Activated T-cell treated with anti-CD3 and anti-CD28 coated beads for 1 hour (primary cell): ENCODE data around the gene CCDC68.
"Not testable (repeated sequence)": the region's sequence is repeated elsewhere in the genome, so short reads cannot be mapped to it uniquely, and the experiment has no call there.

ENCODE experiments used
- DNase-seq: peaks from one replicate; pipeline ENCODE4 v3.0.0-alpha.2; 2020; ENCODE audit warnings: low read depth

The CCDC68 gene, protein sequence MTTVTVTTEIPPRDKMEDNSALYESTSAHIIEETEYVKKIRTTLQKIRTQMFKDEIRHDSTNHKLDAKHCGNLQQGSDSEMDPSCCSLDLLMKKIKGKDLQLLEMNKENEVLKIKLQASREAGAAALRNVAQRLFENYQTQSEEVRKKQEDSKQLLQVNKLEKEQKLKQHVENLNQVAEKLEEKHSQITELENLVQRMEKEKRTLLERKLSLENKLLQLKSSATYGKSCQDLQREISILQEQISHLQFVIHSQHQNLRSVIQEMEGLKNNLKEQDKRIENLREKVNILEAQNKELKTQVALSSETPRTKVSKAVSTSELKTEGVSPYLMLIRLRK

DNA sequence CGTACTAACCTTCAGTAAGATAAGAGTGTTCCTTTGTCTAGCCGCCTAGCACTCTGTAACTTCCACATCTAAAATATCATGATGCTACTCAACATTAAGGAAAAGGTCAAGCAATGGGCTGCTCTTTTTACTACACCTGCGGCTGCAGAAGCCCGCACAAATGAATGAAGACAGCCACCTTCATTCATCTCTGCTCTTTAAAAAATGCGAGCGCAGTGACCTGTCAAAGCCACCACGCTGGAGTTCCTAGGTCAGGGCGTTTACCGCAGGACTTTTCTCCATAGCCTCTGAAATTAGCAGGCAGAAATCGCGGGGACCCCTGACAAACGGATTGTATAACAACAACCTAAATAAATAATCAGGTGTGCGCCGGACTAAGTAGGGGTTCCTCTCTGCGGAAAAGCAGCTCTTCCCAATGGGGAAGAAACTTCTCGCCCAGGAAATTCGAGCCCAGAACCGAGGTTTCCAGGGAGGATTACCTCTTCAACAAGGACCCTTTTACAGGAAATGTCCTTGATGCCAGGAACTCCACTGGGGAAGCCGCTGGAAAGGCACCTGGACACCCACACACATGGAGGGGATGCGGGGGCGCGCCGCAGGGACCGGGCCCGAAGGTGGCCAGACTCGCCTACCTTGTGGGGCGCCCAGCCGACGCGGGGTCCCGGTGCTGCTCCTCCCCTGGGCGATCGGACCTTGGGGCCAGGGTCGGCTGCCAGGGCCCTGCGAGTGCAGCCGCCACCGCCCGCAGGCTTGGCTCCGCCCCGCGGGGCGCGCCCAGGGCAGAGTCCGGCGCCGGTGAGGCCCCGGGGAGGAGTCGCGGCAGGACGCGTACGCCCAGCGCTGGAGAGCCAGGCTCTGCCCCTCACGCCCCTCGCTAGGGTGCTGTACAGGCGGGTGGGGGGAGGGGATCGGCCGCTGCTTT lies at the start of gene CCDC68:
TSS of gene CCDC68 (minus strand) at position 758 of the 922 bp plus-strand sequence. CDS start 16,670 bp downstream, outside the sequence.
- DNase-seq = no peak

DNA sequence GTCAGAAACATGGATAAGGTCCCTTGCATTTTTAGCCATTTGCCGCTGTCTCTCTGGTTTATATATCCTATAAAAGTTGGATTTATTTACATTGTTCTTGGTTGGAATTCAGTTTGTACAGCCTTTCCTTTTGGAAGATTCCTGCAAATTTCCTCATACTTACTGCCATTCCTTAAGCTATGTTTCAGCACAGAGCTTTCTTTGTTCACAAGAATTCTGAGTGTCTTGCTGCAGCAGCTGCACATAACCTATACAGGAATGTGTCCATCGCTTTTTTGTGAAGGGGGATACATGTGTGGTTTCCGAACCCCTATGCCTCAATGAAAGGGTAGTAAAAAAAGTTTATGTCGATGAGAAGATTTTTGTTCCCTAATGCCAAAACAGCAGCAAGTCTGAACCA lies 48.3 kb upstream of the CCDC68 start:
- DNase-seq = no peak

DNA sequence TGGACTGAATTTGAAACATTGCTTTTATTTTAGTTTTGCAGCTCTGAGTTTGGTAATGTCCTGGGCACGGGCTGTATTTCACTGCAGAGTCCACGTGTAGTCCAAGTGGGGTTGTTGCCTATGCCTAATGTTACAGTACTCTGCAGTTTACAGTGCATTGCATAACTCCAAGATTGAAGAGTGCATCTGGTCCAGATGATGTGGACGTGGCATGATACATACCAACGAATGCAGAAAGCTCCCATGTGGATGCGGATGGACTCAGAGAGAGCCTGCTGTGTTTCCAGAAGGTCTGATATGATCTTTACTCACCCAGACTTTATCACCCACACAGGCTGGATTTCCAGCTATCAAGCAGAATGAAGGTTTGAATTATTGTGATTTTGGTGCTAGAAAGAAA lies 44.4 kb upstream of the CCDC68 start:
- no peak for DNase-seq

DNA sequence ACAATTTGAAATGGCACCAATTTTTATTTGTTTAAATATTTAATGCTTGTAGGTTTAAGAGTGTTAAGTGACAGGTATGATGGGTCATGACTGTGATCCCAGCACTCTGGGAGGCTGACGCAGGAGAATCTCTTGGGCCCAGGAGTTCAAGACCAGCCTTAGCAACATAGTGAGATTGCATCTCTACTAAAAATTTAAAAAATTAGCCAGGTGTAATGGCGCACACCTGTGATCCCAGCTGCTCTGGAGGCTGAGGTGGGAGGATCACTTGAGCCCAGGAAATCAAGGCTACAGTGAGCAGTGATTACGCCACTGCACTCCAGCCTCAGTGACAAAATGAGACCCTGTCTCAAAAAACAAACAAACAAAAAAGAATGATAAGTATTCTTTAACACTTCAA lies 43.0 kb upstream of the CCDC68 start:
- DNase-seq = no peak

DNA sequence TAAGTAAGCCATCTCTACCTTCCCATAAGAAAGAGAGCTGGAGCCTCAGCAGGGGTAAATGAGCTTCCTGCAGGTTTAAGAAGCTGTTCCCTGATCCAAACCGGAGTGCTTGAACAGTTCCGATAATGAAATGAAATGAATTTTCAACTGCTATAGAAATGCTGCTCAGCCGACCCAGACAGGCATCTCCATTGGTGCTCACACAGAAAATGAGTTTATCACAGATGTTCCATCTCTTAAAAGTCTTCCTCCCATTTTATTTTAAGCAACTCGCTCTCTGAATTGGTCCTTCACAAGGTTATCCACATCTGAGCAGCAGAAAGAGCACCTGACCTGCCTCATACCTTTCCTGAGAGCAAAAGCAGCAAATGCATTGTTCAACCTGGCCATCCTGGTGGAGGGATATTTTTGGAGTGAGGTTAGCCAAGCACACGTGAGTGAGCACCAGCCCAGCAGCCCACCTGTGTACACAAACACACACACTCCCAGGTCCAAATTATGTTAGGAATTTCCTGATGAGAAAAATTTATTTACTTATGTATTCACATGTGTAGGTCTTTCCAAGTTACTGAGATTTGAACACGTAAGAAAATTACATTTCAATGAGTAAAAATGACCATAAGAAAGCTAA lies 42.2 kb upstream of the CCDC68 start:
- DNase-seq = no peak

DNA sequence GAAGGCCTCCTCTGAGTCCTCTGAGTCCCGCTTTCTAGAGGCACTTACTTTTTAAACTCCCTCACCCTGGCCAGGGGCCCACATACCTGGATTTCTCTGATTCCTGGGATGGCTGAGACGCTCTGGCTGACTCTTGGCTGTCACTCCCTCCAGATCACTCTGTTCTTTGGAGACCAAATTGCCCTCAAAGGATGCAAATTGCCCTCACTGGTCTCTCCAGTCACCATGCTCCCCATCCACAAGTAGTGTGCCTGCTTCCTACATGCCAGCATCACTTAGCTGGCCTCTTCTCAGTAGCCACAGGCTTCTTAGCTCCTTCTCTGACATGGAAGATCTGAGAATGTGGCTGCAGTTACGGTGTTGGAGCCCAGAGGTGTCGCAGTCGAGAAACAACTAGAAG lies 41.3 kb upstream of the CCDC68 start:
- DNase-seq = no peak

DNA sequence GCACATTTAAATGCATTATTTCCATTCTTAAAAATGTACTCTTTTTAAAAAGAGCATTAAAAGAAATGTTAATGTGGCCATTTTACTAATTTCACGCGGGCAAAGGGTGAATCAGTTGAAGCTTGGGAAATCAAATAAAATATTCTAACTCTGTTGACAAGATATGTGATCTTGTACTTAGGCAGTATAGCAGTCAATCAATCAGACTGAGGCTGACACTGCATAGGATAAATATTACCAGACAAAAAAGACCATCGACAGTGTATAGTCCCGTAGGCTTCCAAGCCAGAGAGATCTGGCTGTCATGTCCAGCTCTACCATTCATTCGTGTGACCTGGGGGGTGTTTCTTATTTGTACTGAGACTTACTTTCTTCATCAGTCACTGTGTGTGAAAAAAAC lies 39.8 kb upstream of the CCDC68 start:
- DNase-seq = no peak

DNA sequence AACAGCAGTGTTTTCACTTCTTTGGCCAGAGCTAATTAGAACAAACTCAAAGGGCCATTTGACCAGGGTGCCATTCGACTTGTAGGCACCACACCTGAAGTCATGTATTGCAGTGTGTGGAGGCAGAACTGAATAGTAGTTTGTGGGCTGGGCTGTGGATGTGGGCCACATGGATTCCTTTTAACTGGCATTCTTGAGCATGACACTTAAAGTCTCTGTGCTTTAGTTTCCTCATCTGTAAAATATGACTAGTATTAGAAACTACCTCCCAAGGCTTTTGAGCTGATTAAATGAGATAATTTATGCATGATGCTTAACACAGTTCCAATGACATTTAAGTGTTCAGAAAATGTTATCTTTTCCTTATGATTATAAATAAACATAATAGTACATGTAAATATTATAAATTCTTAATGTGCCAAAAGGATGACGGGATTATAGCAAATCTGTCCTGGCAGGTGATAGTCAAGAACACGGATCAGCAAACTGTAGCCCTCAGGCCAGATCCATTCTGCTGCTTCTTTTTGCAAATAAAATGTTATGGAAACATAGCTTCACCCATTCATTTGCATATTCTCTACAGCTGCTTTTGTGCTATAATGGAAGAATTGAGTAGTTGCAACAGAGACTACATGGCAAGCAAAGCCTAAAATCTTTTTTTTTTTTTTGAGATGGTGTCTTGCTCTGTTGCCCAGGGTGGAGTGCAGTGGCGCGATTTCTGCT lies 36.3 kb upstream of the CCDC68 start:
- DNase-seq = no peak

DNA sequence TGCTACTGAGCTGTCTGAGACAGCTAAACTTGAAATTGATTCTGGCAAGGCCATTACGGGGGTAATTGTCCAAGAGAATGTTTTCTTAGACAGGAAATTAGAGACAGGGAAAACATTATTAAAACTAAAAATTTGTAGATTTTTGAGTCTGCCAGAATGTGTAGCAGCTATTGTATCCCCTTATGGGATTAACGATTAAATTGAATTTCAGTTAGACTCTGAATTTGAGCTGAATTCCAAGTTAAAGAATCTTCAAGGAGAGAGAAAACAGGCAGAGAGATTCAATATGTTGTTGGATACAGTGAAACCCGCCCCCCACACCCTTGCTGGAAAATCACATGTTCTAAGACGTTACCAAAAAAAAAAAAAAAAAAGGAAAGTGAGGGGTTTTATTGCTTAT lies 32.7 kb upstream of the CCDC68 start:
- DNase-seq = no peak

DNA sequence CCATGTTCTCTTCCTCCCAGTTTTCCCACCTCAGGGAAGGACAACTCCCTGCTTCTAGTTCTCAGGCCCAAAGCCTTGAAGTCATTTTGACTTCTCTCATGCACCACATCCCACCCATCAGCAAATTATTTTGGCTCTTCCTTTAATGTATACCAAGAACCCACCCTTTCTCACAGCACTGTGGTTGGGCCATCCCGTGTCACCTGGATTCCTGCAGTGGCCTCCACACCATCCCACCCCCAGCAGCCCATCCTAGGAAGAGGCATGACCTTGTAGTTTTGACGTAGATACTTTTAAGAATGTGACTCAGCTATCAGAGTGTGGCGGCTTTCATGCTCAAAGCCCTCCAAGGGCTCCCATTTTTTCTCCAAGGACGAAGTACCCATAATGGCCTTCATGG lies 25.6 kb upstream of the CCDC68 start:
- no peak for DNase-seq

DNA sequence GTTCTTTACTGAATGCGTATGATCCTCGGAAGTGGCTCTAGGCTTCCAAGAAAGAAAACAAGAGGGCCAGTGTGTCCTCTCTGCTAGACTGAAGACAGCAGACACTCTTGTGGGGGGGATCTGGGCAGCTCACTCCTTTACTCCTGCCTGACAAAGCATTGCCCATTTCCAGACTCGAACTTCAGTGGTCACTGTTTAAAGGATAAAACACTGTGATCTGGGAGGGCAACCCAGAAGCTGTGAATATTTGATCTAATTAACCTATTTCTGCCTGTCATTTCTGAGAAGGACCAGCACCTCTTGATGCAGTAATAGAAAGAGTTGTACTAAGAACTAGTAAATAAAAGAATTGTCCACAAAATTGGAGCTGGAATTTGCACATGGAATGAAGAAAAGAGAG lies 24.5 kb upstream of the CCDC68 start:
- DNase-seq = no peak

DNA sequence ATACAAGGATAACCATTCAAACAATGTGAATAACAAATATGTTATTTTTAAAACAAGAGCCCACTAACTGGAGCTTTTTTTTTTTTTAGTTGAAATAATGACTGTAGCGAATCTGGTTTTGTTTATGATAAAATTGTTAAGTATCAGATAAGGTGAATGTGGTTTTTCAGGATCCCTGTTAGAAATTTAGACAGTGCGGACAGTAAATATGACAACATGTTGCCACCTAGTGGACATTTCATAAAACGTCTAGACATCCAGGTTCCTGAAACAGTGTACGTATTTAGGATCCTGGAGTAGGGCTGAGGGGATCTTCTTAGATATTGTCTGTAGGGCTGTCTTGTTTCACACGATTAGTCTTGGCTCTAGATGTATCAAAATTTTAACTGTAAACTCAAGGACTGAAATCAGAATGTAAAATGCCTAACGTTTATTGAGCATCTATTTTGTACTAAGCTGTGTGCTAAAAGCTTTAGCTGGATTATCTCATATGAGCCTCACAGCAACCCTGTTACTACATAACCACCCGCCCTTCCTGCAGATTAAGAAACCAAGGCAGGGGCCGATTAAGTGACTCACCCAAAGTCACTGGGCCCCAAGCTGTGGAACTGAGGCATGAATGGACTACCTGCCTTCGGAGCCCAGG lies 23.9 kb upstream of the CCDC68 start:
- DNase-seq = no peak

DNA sequence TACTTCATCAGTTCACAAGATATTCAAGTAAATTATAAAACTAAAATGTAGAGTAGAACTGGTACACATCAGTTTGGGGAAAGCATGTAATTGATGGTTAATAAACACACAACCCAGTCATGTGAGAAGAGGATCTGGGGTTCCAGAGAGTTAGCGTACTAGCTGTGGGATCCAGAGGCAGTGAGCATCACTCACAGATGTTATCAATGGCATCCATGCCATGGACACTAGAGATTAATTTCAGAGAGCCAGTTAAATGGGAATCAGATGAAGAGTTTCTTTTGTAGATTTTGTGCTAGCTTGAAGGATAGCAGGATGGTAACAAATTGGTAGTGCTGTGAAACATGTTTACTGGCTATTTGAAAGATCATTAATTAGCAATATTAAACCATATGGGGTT lies 21.8 kb upstream of the CCDC68 start:
- DNase-seq = no peak

DNA sequence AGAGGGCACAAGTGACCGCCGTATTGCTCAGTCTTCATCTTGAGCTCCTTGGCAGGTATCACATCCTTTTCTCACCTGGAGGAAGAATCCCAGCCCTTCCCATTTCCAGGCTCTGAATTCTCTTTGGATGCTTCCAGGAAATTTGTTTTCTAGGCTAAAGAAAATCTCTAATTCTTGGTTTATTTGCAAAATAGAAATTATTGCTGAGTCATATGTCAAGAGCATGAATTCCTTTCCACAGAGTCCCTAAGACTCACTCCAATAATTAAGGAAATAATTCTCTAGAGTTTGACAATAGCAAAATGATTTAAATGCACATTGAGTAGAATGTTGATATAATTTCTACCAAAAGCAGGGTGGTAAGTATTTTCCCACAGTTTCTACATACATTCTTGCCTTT lies 16.3 kb upstream of the CCDC68 start:
- no peak for DNase-seq

DNA sequence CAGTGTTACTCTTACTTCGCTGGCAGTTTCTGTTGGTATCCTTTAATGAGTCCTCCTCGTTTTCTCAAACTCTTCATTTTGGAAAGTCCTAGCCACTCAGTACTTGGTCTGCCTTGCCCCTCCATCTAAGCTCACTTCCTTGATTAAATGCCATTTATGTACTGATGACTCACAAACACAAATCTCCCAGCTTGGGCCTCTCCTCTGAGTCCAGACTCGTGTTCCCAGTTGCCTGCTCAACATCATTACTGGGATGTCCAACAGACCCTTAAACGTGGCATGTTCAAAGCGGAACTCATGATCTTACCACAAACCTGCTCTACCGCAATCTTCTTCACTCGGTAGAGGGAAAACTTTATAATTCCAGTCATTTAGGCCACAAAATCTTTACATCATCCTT lies 13.8 kb upstream of the CCDC68 start:
- no peak for DNase-seq

DNA sequence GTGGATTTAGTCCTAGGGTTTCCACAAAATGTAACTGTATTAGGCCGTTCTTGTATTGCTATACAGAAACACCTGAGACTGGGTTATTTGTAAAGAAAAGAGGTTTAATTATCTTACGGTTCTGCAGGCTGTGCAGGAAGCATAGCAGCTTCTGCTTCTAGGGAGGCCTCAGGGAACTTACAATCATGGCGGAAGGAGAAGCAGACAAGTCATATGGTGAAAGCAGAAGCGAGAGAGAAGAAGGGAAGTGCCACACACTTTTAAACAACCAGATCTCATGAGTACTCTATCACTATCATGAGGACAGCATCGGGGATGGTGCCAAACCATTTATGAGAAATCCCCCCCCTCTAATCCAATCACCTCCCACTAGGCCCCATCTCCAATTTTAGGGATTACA lies 9.5 kb upstream of the CCDC68 start:
- no peak for DNase-seq

DNA sequence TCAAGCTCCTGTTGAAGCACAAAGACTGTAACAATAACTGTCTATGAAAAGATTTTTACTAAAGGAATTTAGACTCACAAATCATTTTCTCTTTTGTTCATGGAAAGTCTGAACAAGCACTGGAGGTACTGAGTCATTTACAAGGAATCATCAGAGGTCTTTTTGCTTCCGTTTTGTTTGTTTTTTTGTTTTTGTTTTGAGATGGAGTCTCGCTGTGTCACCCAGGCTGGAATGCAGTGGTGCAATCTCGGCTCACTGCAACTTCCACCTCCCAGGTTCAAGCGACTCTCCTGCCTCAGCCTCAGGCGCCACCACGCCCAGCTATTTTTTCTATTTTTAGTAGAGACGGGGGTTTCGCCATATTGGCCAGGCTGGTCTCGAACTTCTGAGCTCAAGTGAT lies 9.0 kb upstream of the CCDC68 start:
- not testable (repeated sequence) for DNase-seq

DNA sequence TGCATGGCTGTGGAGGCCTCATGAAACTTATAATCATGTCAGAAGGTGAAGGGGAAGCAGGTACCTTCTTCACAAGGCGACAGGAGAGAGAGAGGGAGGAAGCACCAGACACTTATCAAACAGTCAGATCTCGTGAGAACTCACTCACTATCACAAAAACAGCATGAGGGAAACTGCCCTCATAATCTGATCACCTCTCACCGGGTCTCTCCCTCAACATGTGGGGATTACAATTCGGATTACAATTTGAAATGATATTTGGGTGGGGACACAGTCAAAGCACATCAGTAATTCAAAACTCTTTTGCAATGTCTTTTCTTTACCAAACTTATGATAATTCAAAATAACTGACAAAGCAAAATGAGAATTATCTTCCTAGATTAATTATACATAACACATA lies 8.5 kb upstream of the CCDC68 start:
- no peak for DNase-seq

DNA sequence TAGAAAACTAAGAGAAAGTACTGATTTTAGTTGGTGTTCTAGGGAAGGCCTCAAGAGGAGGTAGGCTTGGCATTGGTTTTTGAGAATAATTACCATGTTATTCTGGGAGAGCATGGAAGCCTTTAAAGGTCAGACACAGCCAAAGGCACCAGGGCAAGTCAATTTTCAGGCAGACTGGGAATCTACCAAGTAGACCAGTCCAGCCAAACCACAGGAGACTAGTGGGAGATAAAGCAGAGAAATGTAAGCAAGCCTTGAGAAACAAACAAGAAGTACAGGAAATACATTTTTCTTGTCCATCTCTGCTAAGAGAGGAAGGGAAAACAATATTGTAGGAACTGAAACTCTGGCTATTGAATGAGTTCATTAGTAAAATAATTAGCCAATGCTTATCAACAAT lies 5.5 kb upstream of the CCDC68 start:
- no peak for DNase-seq

DNA sequence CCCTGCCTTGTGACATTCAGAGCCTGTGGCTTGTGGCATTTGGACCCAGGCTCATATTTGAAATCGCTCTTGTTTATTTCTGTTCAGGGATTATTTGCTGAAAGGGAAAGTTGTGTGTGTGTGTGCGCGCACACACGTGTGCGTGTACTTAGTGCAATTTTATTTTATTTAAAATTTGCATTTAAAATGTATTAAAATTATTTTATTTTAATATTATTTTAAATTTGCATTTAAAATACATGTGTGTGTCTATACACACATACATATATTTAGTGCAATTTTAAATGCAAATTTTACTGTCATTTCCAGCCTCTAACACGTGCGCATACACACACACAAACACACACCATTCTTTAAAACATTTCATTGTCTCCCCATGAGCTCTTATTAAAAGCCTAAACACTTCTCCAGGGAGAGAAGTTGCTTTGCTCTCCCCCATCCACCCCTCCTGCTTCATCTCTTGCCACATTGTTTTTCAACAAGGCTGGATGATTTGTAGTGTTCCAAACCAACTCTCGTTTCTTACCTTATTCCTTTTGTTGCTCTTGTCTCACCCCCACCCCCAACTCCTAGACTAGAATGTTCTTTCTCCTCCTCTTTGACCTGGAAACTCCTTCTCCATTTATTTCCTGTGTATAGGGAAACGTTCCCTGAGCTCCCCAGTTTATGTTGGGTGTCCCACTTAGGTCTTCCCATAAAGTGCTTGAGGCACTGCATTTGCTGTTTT lies 3.8 kb upstream of the CCDC68 start:
- no peak for DNase-seq

DNA sequence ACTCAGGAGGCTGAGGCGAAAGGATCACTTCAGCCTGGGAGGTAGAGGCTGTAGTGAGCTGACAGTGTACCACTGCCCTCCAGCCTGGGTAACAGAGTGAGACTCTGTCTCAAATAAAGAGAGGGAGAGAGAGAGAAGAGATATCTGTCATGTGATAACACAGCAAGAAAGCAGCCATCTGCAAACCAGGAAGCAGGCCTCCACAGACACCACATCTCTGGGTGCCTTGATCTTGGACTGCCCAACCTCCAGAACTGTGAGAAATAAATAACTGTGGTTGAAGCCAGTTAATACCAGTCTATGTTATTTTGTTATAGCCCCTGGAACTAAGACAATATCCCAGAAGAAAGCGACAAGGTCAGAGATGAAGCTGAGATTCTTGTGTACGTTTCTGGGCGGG lies 2.6 kb upstream of the CCDC68 start:
- no peak for DNase-seq
